Left cardiac atrium (tissue), 4 donors: ENCODE data around the gene VKORC1. TPM values are rescaled to one million over a fixed set of nuclear protein-coding genes. Genes with fewer than 3 reads are reported as not detected.
"Not testable (repeated sequence)": the region's sequence is repeated elsewhere in the genome, so short reads cannot be mapped to it uniquely, and the experiment has no call there.

Source experiments
- ATAC-seq, 2 donors: fragments of 200-7000 bp; cut with Tn5 transposase; one replicate each; pipeline ENCODE4 v1.9.1; 2020; ENCODE audit warnings: mild to moderate bottlenecking in 2 of 2, moderate library complexity in 2 of 2
- DNase-seq: peaks from one replicate; pipeline ENCODE4 v3.0.0-alpha.2; 2020
- intact Hi-C, 2 donors: fragments of 100-400 bp; cut with DNase I; formaldehyde crosslinking; loops; one replicate each; pipeline versions ENCODE4 v1.14.1 to v1.15.1; 2022 to 2023
- total RNA-seq, 2 donors: library from RNA; stranded (reverse); fragmentation: NEBNext Ultra II Directional; extraction: Animal tissue kit (Norgen Biotek cat#: 25700); gene quantifications; one replicate each; pipeline ENCODE4 v1.2.1, GENCODE V29; 2021
- donor health status: DM: no; HTN: yes; CAD: no.
- donor health status: DM: no; HTN: yes; CAD: no; lungs with severe emphysema.
- donor health status: DM: yes; HTN: yes; CAD: no.
- donor health status: Dilated cardiomyopathy.

Gene VKORC1
- total RNA-seq, 2 donors from 2014 or later, result 47.1 to 53.2 TPM

GRCh38 chr16:31110106-31111034 is 15.8 kb upstream of the VKORC1 start:
- DNase-seq (no peak), ATAC-seq (no peak)
- intact Hi-C loops, result no loop called here

DNA sequence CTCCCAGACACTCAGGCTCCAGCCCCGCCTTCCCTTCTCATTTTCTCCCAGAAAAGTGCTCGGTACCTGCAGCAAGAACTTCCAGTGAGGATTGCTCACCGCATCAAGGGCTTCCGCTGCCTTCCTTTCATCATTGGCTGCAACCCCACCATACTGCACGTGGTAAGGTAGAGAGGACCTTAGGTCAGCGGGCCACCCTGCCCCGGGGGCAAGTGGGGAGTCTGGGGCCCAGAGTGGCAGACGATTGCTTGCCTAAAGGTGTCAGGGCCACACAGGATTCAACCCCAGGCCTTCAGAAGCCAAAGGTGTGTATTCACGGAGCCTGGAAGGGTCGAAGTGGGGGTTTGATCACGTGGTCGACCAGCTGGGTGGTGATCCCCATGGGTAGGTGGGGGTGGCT is 15.0 kb upstream of the VKORC1 start:
- ATAC-seq, result no peak
- intact Hi-C loops, result loop anchor here in 1 of 2 donors (5.0 kb wide), 1 partner anchor 33 kb away; no protein-coding TSS in a partner anchor
- DNase-seq, result no peak

- DNase-seq (no peak), ATAC-seq (peak in 1 of 2 donors; percentile 2)
- intact Hi-C loops, result loop anchor here in 1 of 2 donors (5.0 kb wide), 1 partner anchor 33 kb away; no protein-coding TSS in a partner anchor
Measured at GRCh38 chr16:31108794-31109558, 14.4 kb upstream of the VKORC1 start.

DNA sequence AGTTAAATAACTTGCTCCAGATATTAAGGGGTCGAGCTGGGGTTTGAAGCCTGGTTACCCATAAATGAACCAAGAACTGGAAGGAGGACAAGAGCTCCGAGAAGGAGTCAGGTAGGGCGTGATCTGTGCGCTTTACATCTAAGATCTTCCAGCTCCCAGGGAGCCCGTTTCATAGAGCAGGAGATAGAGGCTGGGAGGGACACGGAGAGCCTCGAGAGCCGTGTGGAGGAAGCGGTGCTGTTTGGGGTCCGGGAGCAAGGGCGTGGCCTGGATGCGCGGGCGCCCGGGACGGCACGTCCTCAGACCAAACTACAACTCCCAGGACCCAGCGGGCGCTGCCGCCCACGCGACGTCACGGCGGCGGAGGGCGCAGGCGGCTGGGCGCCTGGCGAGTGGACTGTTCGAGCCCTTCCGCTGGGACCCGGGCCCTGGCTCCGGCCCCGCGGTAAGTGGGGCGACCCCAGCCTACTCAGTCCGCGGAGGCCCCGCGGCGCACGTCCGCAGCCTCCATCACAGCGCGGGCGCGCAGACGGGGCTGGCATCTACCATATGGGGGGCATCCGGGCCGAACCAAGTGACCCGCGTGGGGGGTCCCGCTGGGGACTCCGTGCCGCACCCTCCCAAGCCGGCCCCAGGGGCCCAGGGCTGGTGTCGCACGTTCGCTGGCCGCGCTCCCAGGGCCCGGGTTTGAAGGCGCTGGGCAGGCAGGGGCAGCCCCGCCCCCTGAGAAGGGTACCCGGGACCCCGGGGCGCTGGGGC is 13.6 kb upstream of the VKORC1 start, which contains the start of gene BCKDK:
Gene BCKDK, plus strand, starts transcription at position 352 of the 759 bp plus-strand sequence. CDS start 838 bp downstream, outside the sequence.
- ATAC-seq (peak; percentile 87 to 89), DNase-seq (peak; percentile 87)
- intact Hi-C loops, result loop anchor here in 1 of 2 donors (5.0 kb wide), 1 partner anchor 34 kb away; no protein-coding TSS in a partner anchor

DNA sequence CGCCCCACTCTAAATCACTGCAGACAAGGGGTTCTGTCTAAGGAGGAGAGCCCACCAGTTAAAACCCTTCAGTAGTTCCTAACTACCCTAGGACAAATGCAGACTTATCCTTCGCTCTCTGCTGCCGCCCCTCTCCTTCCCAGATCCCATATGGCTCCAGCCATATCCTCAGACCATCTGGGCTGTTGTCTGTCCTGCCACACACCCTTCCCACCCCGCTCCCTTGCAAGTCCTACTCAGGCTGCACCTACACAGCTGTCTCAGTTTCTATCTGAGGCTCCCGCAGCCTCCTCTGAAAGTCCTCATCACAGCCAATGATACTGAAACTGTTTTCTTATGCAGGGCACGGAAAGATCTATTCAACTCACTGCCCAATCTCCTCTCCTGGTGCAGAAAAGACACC is 12.9 kb upstream of the VKORC1 start:
- ATAC-seq, result no peak
- DNase-seq, result no peak
- intact Hi-C loops, result loop anchor here in 1 of 2 donors (5.0 kb wide), 1 partner anchor 35 kb away; no protein-coding TSS in a partner anchor

- no peak for ATAC-seq
- intact Hi-C loops, result loop anchor here in 1 of 2 donors (5.0 kb wide), 1 partner anchor 36 kb away; no protein-coding TSS in a partner anchor
- DNase-seq, result no peak
Measured at GRCh38 chr16:31106509-31107464, 12.2 kb upstream of the VKORC1 start.

DNA sequence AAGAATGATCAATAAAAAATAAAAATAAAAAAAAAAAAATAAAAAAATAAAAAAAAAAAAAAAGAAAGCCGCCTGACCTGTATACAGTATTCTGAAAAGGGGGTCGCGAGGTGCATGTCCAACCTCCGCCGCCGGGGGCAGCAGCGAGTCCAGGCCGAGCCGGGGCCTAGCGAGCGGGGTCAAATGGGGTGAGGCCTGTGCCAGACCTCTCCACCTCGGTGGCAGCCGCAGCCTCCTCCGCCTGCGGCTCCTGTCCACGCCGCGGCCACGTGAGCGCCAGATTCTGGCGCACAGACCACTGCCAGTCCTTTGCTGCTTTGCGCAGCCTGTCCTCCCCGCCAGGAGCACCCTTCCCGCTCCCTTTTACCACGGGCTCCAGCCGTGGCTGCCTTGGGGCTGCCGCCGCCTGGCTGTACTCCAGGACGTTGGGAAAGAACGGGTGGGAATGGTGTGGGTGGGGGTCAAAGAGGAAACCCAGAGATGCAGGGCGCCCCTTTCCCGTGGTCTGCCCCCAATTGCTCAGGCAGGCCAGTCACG is 11.1 kb upstream of the VKORC1 start:
- DNase-seq, result peak; percentile 89
- intact Hi-C loops, result loop anchor here in 1 of 2 donors (5.0 kb wide), 1 partner anchor 37 kb away; no protein-coding TSS in a partner anchor
- peak; percentile 81 to 87 for ATAC-seq

DNA sequence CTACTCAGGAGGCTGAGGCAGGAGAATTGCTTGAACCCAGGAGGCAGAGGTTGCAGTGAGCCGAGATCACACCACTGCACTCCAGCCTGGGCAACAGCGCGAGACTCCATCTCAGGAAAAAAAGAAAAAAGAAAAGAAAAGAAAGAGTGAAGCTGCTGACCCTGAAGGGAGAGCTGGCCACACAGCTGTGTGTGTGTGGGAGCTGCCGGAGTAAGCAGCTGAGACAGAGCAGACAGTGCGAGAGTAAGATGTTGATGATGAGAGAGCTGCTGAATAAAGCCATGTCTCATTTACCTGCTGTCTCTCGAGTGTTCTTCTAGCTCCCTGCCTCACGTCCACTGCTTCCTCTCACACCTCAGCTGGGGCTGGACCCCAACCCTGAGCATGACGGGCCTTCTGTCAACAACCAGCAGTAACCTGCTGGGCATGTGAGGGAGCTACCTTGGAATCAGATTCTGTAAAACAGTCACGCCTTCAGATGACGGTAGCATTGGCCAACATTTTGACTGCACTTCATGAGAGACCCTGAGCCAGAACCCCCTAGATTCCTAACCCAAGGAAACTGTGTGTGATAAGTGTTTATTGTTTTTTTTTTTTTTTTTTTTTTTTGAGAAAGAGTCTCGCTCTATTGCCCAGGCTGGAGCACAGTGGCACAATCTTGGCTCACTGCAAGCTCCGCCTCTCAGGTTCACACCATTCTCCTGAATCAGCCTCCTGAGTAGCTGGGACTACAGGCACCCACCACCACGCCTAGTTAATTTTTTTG is 6.5 kb upstream of the VKORC1 start:
- intact Hi-C loops, DNase-seq, ATAC-seq: not testable (repeated sequence)

GRCh38 chr16:31099860-31100638 is 5.5 kb upstream of the VKORC1 start:
- intact Hi-C loops, result loop anchor here in 1 of 2 donors (10.0 kb wide), 1 partner anchor 115 kb away; the partner anchor contains the start of gene HSD3B7
- DNase-seq (no peak), ATAC-seq (no peak)

- intact Hi-C loops, result loop anchor here in 1 of 2 donors (10.0 kb wide), 1 partner anchor 109 kb away; the partner anchor contains the start of gene HSD3B7
- DNase-seq (no peak), ATAC-seq (peak; percentile 21 to 25)
Measured at GRCh38 chr16:31094088-31094423, 541 bp downstream of the VKORC1 start.

DNA sequence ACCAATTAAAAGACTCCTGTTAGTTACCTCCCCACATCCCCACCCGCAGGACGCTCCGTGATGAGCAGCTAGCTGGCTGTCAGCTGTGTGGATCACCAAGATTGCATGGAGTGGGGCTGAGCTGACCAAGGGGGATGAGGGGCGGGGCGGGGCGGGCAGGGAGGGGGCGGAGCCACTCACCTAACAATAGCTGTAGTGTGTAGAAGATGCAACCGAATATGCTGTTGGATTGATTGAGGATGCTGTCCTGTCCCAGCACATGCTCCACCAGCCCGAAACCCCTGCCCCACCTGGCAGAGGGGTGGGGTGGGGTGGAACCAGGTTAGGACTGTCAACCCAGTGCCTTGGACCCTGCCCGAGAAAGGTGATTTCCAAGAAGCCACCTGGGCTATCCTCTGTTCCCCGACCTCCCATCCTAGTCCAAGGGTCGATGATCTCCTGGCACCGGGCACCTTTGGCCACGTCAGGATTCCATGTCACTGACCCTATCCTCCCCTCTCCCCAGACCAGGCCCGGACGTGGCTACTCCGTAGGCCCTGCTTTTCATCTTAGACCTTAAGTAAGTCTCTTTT is 1.4 kb downstream of the VKORC1 start:
- ATAC-seq (no peak), DNase-seq (no peak)
- intact Hi-C loops, result loop anchor here in 1 of 2 donors (10.0 kb wide), 1 partner anchor 108 kb away; the partner anchor contains the start of gene HSD3B7

DNA sequence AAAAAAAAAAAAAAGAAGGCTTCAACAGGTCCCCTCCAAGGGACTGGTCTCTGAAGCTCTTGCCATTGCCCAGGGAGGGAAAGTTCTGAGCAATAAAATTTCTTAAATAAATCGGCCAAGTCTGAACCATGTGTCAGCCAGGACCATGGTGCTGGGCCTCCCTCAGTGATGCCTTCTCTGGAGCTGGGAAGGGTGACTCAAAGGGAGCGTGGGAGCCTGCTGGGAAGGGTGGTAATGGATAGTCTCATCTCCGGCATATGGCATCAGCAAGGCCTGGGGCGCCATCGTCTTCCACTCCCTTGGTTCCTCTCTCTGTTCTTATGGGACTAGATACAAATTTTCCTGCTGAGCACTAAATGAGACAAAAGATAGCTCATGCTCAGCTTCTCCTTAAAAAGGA is 2.3 kb downstream of the VKORC1 start:
- no peak for ATAC-seq
- no peak for DNase-seq
- intact Hi-C loops, result loop anchor here in 1 of 2 donors (10.0 kb wide), 1 partner anchor 108 kb away; the partner anchor contains the start of gene HSD3B7

- DNase-seq (no peak), ATAC-seq (no peak)
- intact Hi-C loops, result loop anchor here in 1 of 2 donors (10.0 kb wide), 1 partner anchor 106 kb away; the partner anchor contains the start of gene HSD3B7
Measured at GRCh38 chr16:31090540-31090939, 4.1 kb downstream of the VKORC1 start.

DNA sequence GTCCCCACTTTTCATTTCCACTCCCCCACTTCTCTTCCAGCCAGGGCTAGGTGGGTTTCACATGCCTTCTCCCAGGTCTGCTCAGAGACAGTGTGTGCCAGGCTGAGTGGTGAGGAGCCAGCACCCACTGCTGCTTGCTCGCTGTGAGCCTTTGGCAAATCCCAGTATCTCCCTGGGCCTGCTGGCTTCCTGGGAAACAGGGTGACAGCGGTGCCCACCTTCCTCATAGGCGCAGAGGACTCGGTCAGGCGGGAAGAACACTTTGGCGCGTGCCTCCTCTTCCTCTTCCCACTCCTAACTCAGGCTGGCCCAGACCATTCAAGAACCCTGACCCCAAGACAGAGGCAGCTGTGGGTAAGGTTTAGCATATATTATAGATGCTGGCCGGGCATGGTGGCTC is 5.4 kb downstream of the VKORC1 start:
- DNase-seq (no peak), ATAC-seq (no peak)
- intact Hi-C loops, result no loop called here

DNA sequence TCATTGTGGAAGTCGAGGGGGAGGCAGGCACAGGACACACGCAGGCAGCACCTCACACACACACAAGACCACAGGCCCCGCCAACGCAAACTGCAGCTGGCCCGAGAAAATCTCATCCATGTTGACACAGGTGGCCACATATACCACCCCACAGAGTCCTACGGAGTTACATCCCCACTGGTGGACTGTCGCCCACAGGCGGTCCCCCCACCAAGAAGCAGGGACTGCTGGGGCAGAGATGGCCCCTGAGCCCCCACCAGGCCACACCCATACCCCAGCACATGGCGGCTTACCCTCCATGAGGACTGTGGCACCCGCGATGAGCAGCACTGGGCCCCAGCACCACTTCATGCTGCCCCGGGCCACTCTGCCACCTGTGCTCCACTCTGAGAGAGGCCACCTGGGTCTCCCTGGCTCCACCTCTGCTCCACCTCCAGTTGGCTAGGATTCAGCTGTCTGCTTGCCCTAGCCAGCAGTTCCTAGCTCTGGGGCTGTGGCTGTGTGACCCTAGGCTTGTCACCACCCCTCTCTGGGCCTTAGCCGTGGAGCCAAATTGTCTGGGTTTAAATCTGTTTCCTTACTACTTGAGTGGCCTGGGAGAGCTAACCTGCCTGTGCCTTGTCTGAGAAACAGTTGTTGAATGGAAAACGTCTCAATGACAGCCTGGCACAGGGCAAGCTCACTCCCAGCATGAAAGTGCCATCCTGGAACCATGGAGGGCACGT is 6.0 kb downstream of the VKORC1 start, which contains the start of gene PRSS53:
Gene PRSS53, minus strand, starts transcription at position 485 of the 725 bp plus-strand sequence. Its CDS starts 134 bp downstream, at position 351.
- intact Hi-C loops, result no loop called here
- DNase-seq, result no peak
- no peak for ATAC-seq
